HUES64 (cell line): Measurements from ENCODE around the gene PKD2.

ENCODE experiments used
- H3K27ac ChIP-seq: 2 replicates; pipeline ENCODE4 v1.7.0; 2013; ENCODE audit warnings: low read depth, low read length, inconsistent platforms
- H3K27me3 ChIP-seq: 2 replicates; pipeline ENCODE4 v1.6.1; 2013; ENCODE audit warnings: mild to moderate bottlenecking, low read length; ENCODE audit not compliant: insufficient read depth
- H3K36me3 ChIP-seq: 2 replicates; pipeline ENCODE4 v1.6.1; 2013; ENCODE audit warnings: mild to moderate bottlenecking, low read length; ENCODE audit not compliant: insufficient read depth
- H3K4me1 ChIP-seq: 2 replicates; pipeline ENCODE4 v1.6.1; 2013; ENCODE audit warnings: mild to moderate bottlenecking, low read length, moderate library complexity; ENCODE audit not compliant: insufficient read depth
- H3K4me3 ChIP-seq: 2 replicates; pipeline ENCODE4 v1.5.1; 2013; ENCODE audit warnings: mild to moderate bottlenecking, low read length, moderate library complexity
- H3K9ac ChIP-seq: 2 replicates; pipeline ENCODE4 v1.6.1; 2013; ENCODE audit warnings: mild to moderate bottlenecking, low read depth, low read length
- H3K9me3 ChIP-seq: 2 replicates; pipeline ENCODE4 v1.6.1; 2013; ENCODE audit warnings: low read depth, low read length; ENCODE audit not compliant: insufficient read depth
- WGBS: fragments of 150-250, 120-280 bp; methylation state at CpG from one replicate; pipeline ENCODE4 v1.1.7; 2013; ENCODE audit warnings: missing lambda C conversion rate; 5-methylcytosine and 5-hydroxymethylcytosine counted together

PKD2 gene

GRCh38 chr4:87975466-87975865 is 32.0 kb upstream of the PKD2 start, which contains the start of gene SPP1:
TSS of gene SPP1 (plus strand) at chr4:87975714. CDS start at chr4:87976896, 1,182 bp downstream.
- peaks cover 10% of the 10 kb centered on the region; the same call in 1 of the 2 replicates for H3K36me3 ChIP-seq
- no peaks in the 10 kb centered on the region for H3K9me3 ChIP-seq
- 14% methylated on average over 8 of the region's 8 CpGs for WGBS
- H3K27ac ChIP-seq = peak within 1 kb of the TSS; percentile 27; the same call in 1 of the 2 replicates
- H3K4me3 ChIP-seq = peak within 1 kb of the TSS; percentile 43
- no peaks in the 10 kb centered on the region for H3K27me3 ChIP-seq
- peak within 1 kb of the TSS; percentile 45; the same call in 1 of the 2 replicates for H3K9ac ChIP-seq
- H3K4me1 ChIP-seq = peaks cover 45% of the 10 kb centered on the region

- H3K9ac ChIP-seq = no peak overlapping the region
- no peaks in the 10 kb centered on the region for H3K27me3 ChIP-seq
- peak overlapping the region; percentile 43; the same call in 1 of the 2 replicates for H3K4me3 ChIP-seq
- peaks cover 33% of the 10 kb centered on the region for H3K4me1 ChIP-seq
- H3K9me3 ChIP-seq = no peaks in the 10 kb centered on the region
- peaks cover 32% of the 10 kb centered on the region for H3K36me3 ChIP-seq
- 90% methylated on average over 5 of the region's 5 CpGs for WGBS
- no peak overlapping the region for H3K27ac ChIP-seq
Observed at GRCh38 chr4:87977521-87978278, 29.7 kb upstream of the PKD2 start.

GRCh38 chr4:87978681-87979080 is 28.8 kb upstream of the PKD2 start:
- Histone ChIP-seq H3K4me3 (no peak overlapping the region), H3K27me3 (no peaks in the 10 kb centered on the region)
- WGBS = 88% methylated on average over 1 of the region's 1 CpG

GRCh38 chr4:87979810-87980209 is 27.6 kb upstream of the PKD2 start:
- no peak overlapping the region for H3K9ac ChIP-seq
- H3K9me3 ChIP-seq = no peaks in the 10 kb centered on the region
- H3K4me3 ChIP-seq = no peak overlapping the region
- no peak overlapping the region for H3K27ac ChIP-seq
- H3K27me3 ChIP-seq = no peaks in the 10 kb centered on the region
- H3K36me3 ChIP-seq = peaks cover 35% of the 10 kb centered on the region
- peaks cover 12% of the 10 kb centered on the region for H3K4me1 ChIP-seq
- 100% methylated on average over 1 of the region's 1 CpG for WGBS

More at GRCh38 chr4:87978681-87979080, 28.8 kb upstream of the PKD2 start:
- no peaks in the 10 kb centered on the region for H3K9me3 ChIP-seq
- no peak overlapping the region for H3K27ac ChIP-seq
- peaks cover 35% of the 10 kb centered on the region for H3K36me3 ChIP-seq
- H3K9ac ChIP-seq = no peak overlapping the region
- peaks cover 23% of the 10 kb centered on the region for H3K4me1 ChIP-seq

- Histone ChIP-seq H3K9me3 (no peaks in the 10 kb centered on the region), H3K4me1 (no peaks in the 10 kb centered on the region), H3K9ac (no peak overlapping the region), H3K36me3 (peaks cover 35% of the 10 kb centered on the region), H3K27me3 (no peaks in the 10 kb centered on the region), H3K27ac (no peak overlapping the region), H3K4me3 (no peak overlapping the region)
- WGBS = 97% methylated on average over 8 of the region's 8 CpGs
Observed at GRCh38 chr4:87981486-87981885, 25.9 kb upstream of the PKD2 start.

- Histone ChIP-seq H3K4me1 (no peaks in the 10 kb centered on the region), H3K9ac (no peak overlapping the region), H3K4me3 (no peak overlapping the region), H3K9me3 (no peaks in the 10 kb centered on the region), H3K27me3 (no peaks in the 10 kb centered on the region), H3K27ac (no peak overlapping the region), H3K36me3 (peaks cover 35% of the 10 kb centered on the region)
- WGBS = 86% methylated on average over 1 of the region's 1 CpG
Observed at GRCh38 chr4:87982036-87982435, 25.4 kb upstream of the PKD2 start.

- 94% methylated on average over 13 of the region's 13 CpGs for WGBS
- no peak overlapping the region for H3K9ac ChIP-seq
- no peaks in the 10 kb centered on the region for H3K27me3 ChIP-seq
- no peak overlapping the region for H3K27ac ChIP-seq
- no peak overlapping the region for H3K4me3 ChIP-seq
- H3K36me3 ChIP-seq = peaks cover 35% of the 10 kb centered on the region
- H3K4me1 ChIP-seq = no peaks in the 10 kb centered on the region
- H3K9me3 ChIP-seq = no peaks in the 10 kb centered on the region
Observed at GRCh38 chr4:87982446-87983010, 24.9 kb upstream of the PKD2 start.

- 94% methylated on average over 2 of the region's 2 CpGs for WGBS
- H3K4me1 ChIP-seq = no peaks in the 10 kb centered on the region
- H3K27ac ChIP-seq = no peak overlapping the region
Observed at GRCh38 chr4:87983996-87984395, 23.4 kb upstream of the PKD2 start.

GRCh38 chr4:87985097-87985886 is 22.1 kb upstream of the PKD2 start:
- WGBS = 3% methylated on average over 1 of the region's 1 CpG
- Histone ChIP-seq H3K4me1 (no peaks in the 10 kb centered on the region), H3K9ac (no peak overlapping the region), H3K9me3 (no peaks in the 10 kb centered on the region), H3K4me3 (no peak overlapping the region), H3K27ac (no peak overlapping the region), H3K36me3 (peaks cover 27% of the 10 kb centered on the region), H3K27me3 (no peaks in the 10 kb centered on the region)

More at GRCh38 chr4:87983996-87984395, 23.4 kb upstream of the PKD2 start:
- H3K27me3 ChIP-seq = no peaks in the 10 kb centered on the region
- H3K36me3 ChIP-seq = peaks cover 35% of the 10 kb centered on the region
- no peaks in the 10 kb centered on the region for H3K9me3 ChIP-seq
- no peak overlapping the region for H3K9ac ChIP-seq
- no peak overlapping the region for H3K4me3 ChIP-seq

- Histone ChIP-seq H3K27ac (no peak overlapping the region), H3K4me3 (no peak overlapping the region), H3K9me3 (no peaks in the 10 kb centered on the region), H3K36me3 (peaks cover 22% of the 10 kb centered on the region), H3K27me3 (no peaks in the 10 kb centered on the region), H3K9ac (no peak overlapping the region), H3K4me1 (no peaks in the 10 kb centered on the region)
- 62% methylated on average over 3 of the region's 4 CpGs for WGBS
Observed at GRCh38 chr4:87985887-87986200, 21.6 kb upstream of the PKD2 start.

GRCh38 chr4:87986508-87986907 is 20.9 kb upstream of the PKD2 start:
- no peak overlapping the region for H3K4me3 ChIP-seq
- peaks cover 15% of the 10 kb centered on the region for H3K36me3 ChIP-seq
- no peaks in the 10 kb centered on the region for H3K4me1 ChIP-seq
- H3K27ac ChIP-seq = no peak overlapping the region
- H3K9me3 ChIP-seq = no peaks in the 10 kb centered on the region
- no peaks in the 10 kb centered on the region for H3K27me3 ChIP-seq
- 94% methylated on average over 8 of the region's 9 CpGs for WGBS
- H3K9ac ChIP-seq = no peak overlapping the region
